ENCODE results near the gene DOCK1.

GRCh38 chr10:127216786-127217185 is 311.6 kb downstream of the DOCK1 start:
- no peak for TF ChIP-seq CTCF (IDR thresholded peaks at IDR 0.05)
- TF ChIP-seq POLR2A (IDR thresholded peaks at IDR 0.05) = no peak
